Lower leg skin (tissue), 4 donors: ENCODE results near the gene MAPK14. TPM values are rescaled to one million over a fixed set of nuclear protein-coding genes. Genes with fewer than 3 reads are reported as not detected.
A peak's percentile ranks its signal among the peaks of the same experiment; 100 is the strongest.

Source experiments
- DNase-seq, 2 donors: peaks; one replicate each; pipeline ENCODE4 v3.0.0-alpha.2; 2019; ENCODE audit warnings: low spot score in 2 of 2
- H3K4me3 ChIP-seq: fragments of 200-600 bp; sonication (generic); 2 replicates; pipeline ENCODE4 v1.5.1; 2017; ENCODE audit warnings: mild to moderate bottlenecking, low read depth; ENCODE audit not compliant: poor library complexity, severe bottlenecking
- POLR2A ChIP-seq, 2 donors: fragments of 450-650 bp; IDR thresholded peaks; one replicate each; pipeline ENCODE4 v1.6.1; 2016 to 2017; ENCODE audit warnings: antibody characterized with exemption in 2 of 2, mild to moderate bottlenecking in 1 of 2, moderate library complexity in 1 of 2
- WGBS, 2 donors: methylation state at CpG; one replicate each; pipeline ENCODE4 v1.1.5; 2018; 5-methylcytosine and 5-hydroxymethylcytosine counted together
- intact Hi-C: fragments of 100-400 bp; cut with DNase I; formaldehyde crosslinking; loops from one replicate; pipeline ENCODE4 v1.15.0; 2023; ENCODE audit warnings: low total_unique reads
- total RNA-seq, 4 donors: library from RNA; depleted of rRNA; stranded (reverse); fragments of >200 nt; gene quantifications; one replicate each; pipeline ENCODE4 v1.1.0, GENCODE V29; 2016
- TF ChIP-seq, protein P1 (sequence below), 3 donors: fragments of 450-650 bp; IDR thresholded peaks; one replicate each; pipeline ENCODE4 v1.5.1; 2016; ENCODE audit warnings: antibody characterized with exemption in 3 of 3, mild to moderate bottlenecking in 3 of 3, moderate library complexity in 2 of 3

The MAPK14 gene
- total RNA-seq, 4 donors from 2014 or later = 63.0 to 153 (median 77.7) TPM

DNA sequence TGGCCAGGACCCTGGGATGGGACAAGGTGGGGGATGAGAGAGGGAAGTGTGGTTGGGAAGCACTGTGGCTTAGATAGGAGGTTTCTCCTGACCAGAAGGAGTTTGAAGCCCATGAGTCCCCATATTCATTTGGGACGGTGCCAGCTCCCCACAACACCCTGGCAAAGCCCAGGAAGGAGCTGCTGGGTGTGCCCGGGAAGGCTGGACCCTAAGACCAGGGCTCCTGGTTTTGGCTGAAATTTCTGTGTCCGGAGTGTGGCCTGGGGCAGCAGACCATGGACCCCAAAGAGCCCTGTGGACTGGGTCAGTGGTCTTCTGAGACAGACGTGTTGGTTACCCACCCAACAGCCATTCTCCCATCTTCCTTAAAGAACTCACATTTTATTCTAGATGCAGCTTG lies 117.9 kb downstream of the MAPK14 start:
- intact Hi-C loops = loop anchor here (10.0 kb wide), 1 partner anchor 1641 kb away; no protein-coding TSS in a partner anchor
- WGBS, 2 donors = 79 to 90% methylated on average over 4 of the region's 4 CpGs

DNA sequence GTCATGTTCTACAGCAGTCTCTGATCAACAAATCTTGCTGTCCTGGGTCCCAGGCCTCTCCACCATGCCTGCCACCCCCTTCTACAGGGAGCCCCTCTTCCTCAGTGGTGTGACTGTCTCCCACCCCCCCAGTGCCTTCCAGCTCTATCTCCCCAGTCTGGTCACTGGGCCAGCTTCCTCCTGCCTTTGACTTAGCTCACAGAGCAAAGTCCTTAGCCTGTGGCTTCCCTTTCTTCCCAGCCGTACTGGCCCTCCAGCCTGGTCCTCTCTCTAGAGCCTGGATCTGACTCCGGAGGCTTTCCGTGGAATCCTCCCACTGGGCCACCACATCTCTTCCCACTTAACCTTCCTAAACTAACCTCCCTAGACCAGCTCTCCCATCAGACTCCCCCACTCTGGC lies 119.7 kb downstream of the MAPK14 start:
- peak in 1 of 2 donors; percentile 40 for DNase-seq
- TF ChIP-seq, protein P1, sequence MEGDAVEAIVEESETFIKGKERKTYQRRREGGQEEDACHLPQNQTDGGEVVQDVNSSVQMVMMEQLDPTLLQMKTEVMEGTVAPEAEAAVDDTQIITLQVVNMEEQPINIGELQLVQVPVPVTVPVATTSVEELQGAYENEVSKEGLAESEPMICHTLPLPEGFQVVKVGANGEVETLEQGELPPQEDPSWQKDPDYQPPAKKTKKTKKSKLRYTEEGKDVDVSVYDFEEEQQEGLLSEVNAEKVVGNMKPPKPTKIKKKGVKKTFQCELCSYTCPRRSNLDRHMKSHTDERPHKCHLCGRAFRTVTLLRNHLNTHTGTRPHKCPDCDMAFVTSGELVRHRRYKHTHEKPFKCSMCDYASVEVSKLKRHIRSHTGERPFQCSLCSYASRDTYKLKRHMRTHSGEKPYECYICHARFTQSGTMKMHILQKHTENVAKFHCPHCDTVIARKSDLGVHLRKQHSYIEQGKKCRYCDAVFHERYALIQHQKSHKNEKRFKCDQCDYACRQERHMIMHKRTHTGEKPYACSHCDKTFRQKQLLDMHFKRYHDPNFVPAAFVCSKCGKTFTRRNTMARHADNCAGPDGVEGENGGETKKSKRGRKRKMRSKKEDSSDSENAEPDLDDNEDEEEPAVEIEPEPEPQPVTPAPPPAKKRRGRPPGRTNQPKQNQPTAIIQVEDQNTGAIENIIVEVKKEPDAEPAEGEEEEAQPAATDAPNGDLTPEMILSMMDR (IDR thresholded peaks at IDR 0.05) = no peak
- no peak for TF ChIP-seq POLR2A (IDR thresholded peaks at IDR 0.05)
- intact Hi-C loops = loop anchor here (10.0 kb wide), 1 partner anchor 1642 kb away; no protein-coding TSS in a partner anchor
- WGBS, 2 donors = 95 to 97% methylated on average over 3 of the region's 3 CpGs
- H3K4me3 ChIP-seq = no peak overlapping the region

More for the DNA sequence above, 117.9 kb downstream of the MAPK14 start:
- DNase-seq = peak in 1 of 2 donors; percentile 40
- no peak for TF ChIP-seq POLR2A (IDR thresholded peaks at IDR 0.05)
- H3K4me3 ChIP-seq = no peak overlapping the region

DNA sequence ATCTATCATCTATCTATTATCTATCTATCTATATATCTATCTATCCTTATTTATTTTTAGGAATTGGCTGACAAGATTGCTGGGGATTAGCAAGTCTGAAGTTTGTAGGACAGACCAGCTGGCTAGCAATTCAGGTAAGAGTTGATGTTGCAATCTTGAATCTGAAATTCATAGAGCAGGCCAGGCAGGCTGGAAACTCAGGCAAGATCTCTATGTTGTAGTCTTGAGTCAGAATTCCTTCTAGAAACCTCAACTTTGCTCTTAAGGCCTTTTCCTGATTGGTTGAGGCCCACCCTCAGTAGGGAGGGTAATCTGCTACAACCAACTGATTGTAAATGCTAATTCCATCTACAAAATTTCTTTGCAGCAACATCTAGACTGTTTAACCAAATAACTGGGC lies 121.9 kb downstream of the MAPK14 start:
- intact Hi-C loops = loop anchor here (10.0 kb wide), 1 partner anchor 1645 kb away; no protein-coding TSS in a partner anchor
- no peak overlapping the region for H3K4me3 ChIP-seq
- no peak for TF ChIP-seq POLR2A (IDR thresholded peaks at IDR 0.05)
- DNase-seq = no peak

DNA sequence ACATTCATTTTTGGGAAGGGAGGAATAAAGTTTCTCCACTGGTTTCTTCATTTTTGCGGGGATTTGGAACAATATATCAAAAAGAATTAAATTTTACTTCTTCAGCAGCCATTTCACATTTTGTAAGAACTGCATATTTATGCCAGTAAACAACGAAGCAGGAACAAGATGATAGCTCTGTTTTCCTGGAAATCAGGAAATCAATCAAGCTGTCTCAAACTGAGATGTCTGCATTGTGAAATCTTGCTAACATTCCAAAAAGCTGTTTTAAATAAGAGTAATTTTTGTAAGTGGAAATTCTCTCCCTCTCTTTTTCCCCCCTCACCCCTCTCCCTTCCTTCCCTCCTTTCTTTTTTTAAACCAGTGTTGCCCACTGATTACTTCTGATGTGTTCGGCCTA lies 122.7 kb downstream of the MAPK14 start:
- no peak for TF ChIP-seq POLR2A (IDR thresholded peaks at IDR 0.05)
- TF ChIP-seq, protein P1 (IDR thresholded peaks at IDR 0.05) = no peak
- whole genome bisulfite sequencing, 2 donors = 38 to 41% methylated on average over 3 of the region's 3 CpGs
- DNase-seq = no peak
- intact Hi-C loops = no loop called here
- no peak overlapping the region for H3K4me3 ChIP-seq

DNA sequence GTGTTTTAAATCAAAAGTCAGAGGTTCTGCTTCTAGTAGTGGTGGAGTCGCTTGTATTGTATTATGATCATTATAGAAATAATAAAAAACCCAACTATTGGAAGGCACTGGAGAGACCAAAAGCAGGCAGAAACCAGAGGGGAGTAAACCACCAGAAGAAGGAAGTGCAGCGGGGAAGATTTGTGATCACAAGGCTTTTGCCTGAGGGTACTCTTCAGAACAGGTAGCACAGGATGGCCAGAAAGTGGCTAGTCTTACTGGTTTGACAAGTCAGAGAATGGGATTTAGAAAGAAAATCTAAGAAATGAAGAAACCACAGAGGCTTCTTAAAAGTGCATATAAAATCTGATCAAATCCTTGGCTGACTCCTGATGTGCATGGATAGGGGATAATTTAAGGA lies 126.7 kb downstream of the MAPK14 start:
- intact Hi-C loops = no loop called here

DNA sequence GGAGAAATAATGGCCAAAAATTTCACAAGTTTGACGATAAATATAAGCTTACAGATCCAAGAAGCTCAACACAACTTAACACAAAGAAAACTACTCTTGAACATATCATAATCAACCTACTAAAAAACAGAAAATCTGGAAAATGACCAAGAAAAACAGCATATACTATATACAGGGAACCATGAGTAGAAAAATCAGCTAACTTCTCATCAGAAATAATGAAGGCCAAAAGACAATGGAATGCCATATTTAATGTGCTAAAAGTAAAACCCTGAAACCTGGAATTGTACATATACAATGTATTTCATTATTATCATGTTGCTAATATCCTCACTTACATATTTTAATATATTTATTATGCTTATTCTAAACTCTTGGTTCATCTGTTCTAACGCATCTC lies 128.1 kb downstream of the MAPK14 start:
- no peak for DNase-seq
- no peak for TF ChIP-seq POLR2A (IDR thresholded peaks at IDR 0.05)
- TF ChIP-seq, protein P1 (IDR thresholded peaks at IDR 0.05) = no peak
- intact Hi-C loops = no loop called here
- H3K4me3 ChIP-seq = no peak overlapping the region
- WGBS, 2 donors = 97 to 98% methylated on average over 2 of the region's 2 CpGs

More for the DNA sequence above, 126.7 kb downstream of the MAPK14 start:
- DNase-seq = no peak
- TF ChIP-seq, protein P1 (IDR thresholded peaks at IDR 0.05) = no peak
- no peak for TF ChIP-seq POLR2A (IDR thresholded peaks at IDR 0.05)
- H3K4me3 ChIP-seq = no peak overlapping the region
- WGBS, 2 donors = 46 to 59% methylated on average over 2 of the region's 2 CpGs

DNA sequence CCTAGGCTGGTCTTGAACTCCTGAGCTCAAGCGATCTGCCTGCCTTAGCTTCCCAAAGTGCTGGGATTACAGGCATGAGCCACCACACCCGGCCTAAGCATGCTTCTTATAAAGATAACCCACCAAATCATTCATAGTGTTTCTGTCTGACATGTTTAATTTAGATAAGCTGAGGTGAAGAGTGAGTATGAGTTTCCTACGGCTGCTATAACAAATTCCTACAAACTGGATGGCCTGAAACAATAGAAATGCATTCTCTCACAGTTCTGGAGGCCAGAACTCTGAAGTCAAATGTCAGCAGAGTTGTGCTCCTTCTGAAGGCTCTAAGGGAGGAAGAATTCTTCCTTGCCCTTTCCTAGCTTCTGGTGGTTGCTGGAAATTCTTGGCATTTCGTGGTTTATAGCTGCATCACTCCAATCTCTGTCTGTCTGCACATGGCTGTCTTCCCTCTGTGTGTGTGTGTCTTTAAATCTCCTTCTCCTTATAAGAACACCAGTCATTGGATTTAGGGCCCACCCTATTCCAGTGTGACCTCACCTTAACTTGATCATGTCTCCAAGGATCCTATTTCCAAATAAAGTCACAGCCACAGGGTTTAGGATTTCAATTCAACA lies 132.6 kb downstream of the MAPK14 start:
- DNase-seq = no peak
- TF ChIP-seq POLR2A (IDR thresholded peaks at IDR 0.05) = no peak
- TF ChIP-seq, protein P1 (IDR thresholded peaks at IDR 0.05) = no peak
- WGBS, 2 donors = 93 to 96% methylated on average over 4 of the region's 4 CpGs
- intact Hi-C loops = no loop called here
- H3K4me3 ChIP-seq = no peak overlapping the region
